Metanephros (tissue), 1 donor: ENCODE results near the gene ACTL9. TPM values are rescaled to one million over a fixed set of nuclear protein-coding genes. Genes with fewer than 3 reads are reported as not detected.

ENCODE experiments used
- total RNA-seq: library from RNA; depleted of rRNA; stranded (reverse); fragments of >200 nt; gene quantifications from one replicate; pipeline ENCODE4 v1.2.3, GENCODE V29; 2014

The ACTL9 gene, protein sequence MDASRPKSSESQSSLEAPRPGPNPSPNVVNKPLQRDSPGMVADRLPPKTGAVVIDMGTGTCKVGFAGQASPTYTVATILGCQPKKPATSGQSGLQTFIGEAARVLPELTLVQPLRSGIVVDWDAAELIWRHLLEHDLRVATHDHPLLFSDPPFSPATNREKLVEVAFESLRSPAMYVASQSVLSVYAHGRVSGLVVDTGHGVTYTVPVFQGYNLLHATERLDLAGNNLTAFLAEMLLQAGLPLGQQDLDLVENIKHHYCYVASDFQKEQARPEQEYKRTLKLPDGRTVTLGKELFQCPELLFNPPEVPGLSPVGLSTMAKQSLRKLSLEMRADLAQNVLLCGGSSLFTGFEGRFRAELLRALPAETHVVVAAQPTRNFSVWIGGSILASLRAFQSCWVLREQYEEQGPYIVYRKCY
- total RNA-seq = not detected

DNA sequence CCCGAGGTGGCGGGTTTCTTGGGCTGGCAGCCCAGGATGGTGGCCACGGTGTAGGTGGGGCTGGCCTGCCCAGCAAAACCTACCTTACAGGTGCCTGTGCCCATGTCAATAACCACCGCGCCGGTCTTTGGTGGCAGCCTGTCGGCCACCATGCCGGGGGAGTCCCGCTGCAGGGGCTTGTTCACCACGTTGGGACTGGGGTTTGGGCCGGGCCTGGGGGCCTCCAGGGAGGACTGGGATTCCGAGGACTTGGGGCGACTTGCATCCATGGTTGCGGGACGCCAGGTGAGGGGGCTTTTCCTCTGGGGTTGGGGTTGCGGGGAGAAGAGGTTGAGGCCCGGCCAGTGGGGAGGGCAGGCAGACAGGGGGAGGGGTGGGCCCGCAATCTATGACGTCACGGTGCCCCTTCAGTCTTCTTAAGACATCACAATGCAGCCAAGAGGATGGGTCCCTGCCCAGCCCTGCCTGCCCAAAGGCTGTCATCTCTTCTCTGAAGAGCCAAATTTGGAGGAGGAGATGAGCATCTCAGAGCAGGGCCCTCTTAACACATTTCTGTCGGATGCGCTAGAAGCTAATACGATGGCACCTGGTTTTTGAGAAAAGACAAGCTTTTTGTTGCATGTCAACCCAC is at the start of gene ACTL9:
TSS of gene ACTL9 (minus strand) at position 363 of the 631 bp plus-strand sequence. CDS start at position 269, 94 bp downstream.

DNA sequence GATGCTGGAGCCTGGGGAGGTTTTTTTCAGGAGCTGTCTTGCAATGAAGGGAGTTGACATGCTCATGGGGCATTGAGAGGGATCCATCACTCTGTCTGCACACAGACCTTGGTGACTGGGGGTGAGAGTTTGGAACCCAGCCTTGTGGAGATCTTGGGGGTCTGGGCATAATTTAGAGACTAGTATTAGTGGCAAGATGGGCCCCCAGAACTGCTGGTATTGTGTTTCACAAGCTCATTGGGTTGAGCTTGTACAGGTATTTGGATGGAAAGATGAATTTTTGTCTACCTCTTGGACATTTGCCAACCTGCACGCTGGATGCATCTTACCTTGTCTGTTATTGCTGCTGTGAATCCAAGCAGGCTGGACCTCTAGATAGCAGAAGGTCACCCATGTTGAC is 22.7 kb upstream of the ACTL9 start, which contains the start of gene OR2Z1:
TSS of gene OR2Z1 (plus strand) at position 301 of the 400 bp plus-strand sequence. CDS start 9,395 bp downstream, outside the sequence.

Other genes with a start within 250 kb of the ACTL9 start
- gene PRAM1, start 196.2 kb downstream of the ACTL9 start, total RNA-seq = 6.7 TPM
- 20.1 TPM for gene ZNF414, start 184.6 kb downstream of the ACTL9 start, total RNA-seq
- gene MYO1F, start 121.4 kb downstream of the ACTL9 start, total RNA-seq = 20.0 TPM
- gene ADAMTS10, start 88.1 kb downstream of the ACTL9 start, total RNA-seq = 78.6 TPM
- gene NFILZ, start 68.2 kb downstream of the ACTL9 start, total RNA-seq = not detected
- gene OR2Z1, start 22.8 kb upstream of the ACTL9 start, total RNA-seq = not detected
- 35.1 TPM for gene ZNF558, start 133.5 kb upstream of the ACTL9 start, total RNA-seq
- gene MBD3L1, start 133.6 kb upstream of the ACTL9 start, total RNA-seq = not detected